Common myeloid progenitor, CD34-positive (primary cell): ENCODE data around the gene GPR162.

Experiments used
- CTCF ChIA-PET: fragments of 350-600 bp; sonication (Branson Sonifier 250); formaldehyde crosslinking; loops from one replicate; lab custom pipeline; 2021; ENCODE audit warnings: antibody characterized with exemption; lab: Charles Lee
- POLR2A ChIA-PET: fragments of 350-600 bp; sonication (Branson Sonifier 250); formaldehyde crosslinking; loops from one replicate; lab custom pipeline; 2021; ENCODE audit warnings: antibody characterized with exemption; lab: Charles Lee
- DNase-seq, 3 donors: peaks; one replicate each; pipeline versions ENCODE4 v3.0.0 to v3.0.0-alpha.2; 2013
- H3K27ac ChIP-seq, 2 experiments: 1 replicate in 1 of 2; 2 replicates in 1 of 2; pipeline ENCODE4 v1.7.0; 2013; ENCODE audit warnings: inconsistent platforms in 2 of 2, low read length in 2 of 2, mild to moderate bottlenecking in 2 of 2, low read depth in 1 of 2, moderate library complexity in 1 of 2; ENCODE audit not compliant: severe bottlenecking in 2 of 2, insufficient read depth in 1 of 2, poor library complexity in 1 of 2
- H3K27me3 ChIP-seq, 5 experiments: replicated peaks in 2 of 5; 1 replicate in 3 of 5; 2 replicates in 2 of 5; pipeline versions ENCODE4 v1.6.1 to v1.7.0; 2013; ENCODE audit warnings: low read length in 4 of 5, mild to moderate bottlenecking in 2 of 5, moderate library complexity in 2 of 5, inconsistent platforms in 1 of 5; ENCODE audit not compliant: insufficient read depth in 5 of 5, control insufficient read depth in 4 of 5
- H3K36me3 ChIP-seq, 4 experiments: 1 replicate in 2 of 4; 2 replicates in 2 of 4; pipeline versions ENCODE4 v1.6.1 to v1.7.0; 2013; ENCODE audit warnings: low read length in 3 of 4, control low read depth in 1 of 4, mild to moderate bottlenecking in 1 of 4; ENCODE audit not compliant: control insufficient read depth in 4 of 4, insufficient read depth in 4 of 4
- H3K4me1 ChIP-seq, 4 experiments: 1 replicate in 3 of 4; 2 replicates in 1 of 4; pipeline versions ENCODE4 v1.6.1 to v1.7.1; 2013; ENCODE audit warnings: low read length in 3 of 4, mild to moderate bottlenecking in 3 of 4, control low read depth in 1 of 4, inconsistent platforms in 1 of 4, moderate library complexity in 1 of 4; ENCODE audit not compliant: control insufficient read depth in 4 of 4, insufficient read depth in 4 of 4; ENCODE audit errors: control extremely low read depth in 1 of 4
- H3K4me3 ChIP-seq, 7 experiments: 1 replicate in 4 of 7; 2 replicates in 3 of 7; pipeline versions ENCODE4 v1.5.1 to v1.7.0; 2013; ENCODE audit warnings: mild to moderate bottlenecking in 7 of 7, low read length in 6 of 7, moderate library complexity in 6 of 7, inconsistent platforms in 2 of 7, low read depth in 2 of 7, control low read depth in 1 of 7; ENCODE audit not compliant: insufficient read depth in 4 of 7, control insufficient read depth in 1 of 7; ENCODE audit errors: extremely low read depth in 1 of 7
- H3K9me3 ChIP-seq, 5 experiments: 1 replicate in 4 of 5; 2 replicates in 1 of 5; pipeline versions ENCODE4 v1.6.1 to v1.7.1; 2013; ENCODE audit warnings: low read length in 4 of 5, mild to moderate bottlenecking in 2 of 5, inconsistent platforms in 1 of 5, low read depth in 1 of 5, moderate library complexity in 1 of 5; ENCODE audit not compliant: control insufficient read depth in 4 of 5, insufficient read depth in 2 of 5; ENCODE audit errors: control extremely low read depth in 1 of 5
- WGBS: methylation state at CpG from one replicate; pipeline ENCODE4 v1.1.5; 2013; ENCODE audit not compliant: insufficient coverage; 5-methylcytosine and 5-hydroxymethylcytosine counted together

The GPR162 gene

GRCh38 chr12:6813363-6813762 is 8.3 kb upstream of the GPR162 start:
- no peak for DNase-seq
- peaks cover 0 to 13% (median 3%) of the 10 kb centered on the region in 4 experiments for H3K4me1 ChIP-seq
- ChIA-PET CTCF (interaction anchor here (0.9 to 10.5 kb wide), 8 partner anchors 13 to 60 kb away, joined by 3 to 97 read pairs (median 4); partner anchors contain the start of genes CDCA3, GPR162, MLF2 and P3H3), POLR2A (interaction anchor here (0.7 kb wide), 1 partner anchor 24 kb away, joined by 3 read pairs; the partner anchor contains the start of gene CD4)
- no peaks in the 10 kb centered on the region for H3K36me3 ChIP-seq
- no peaks in the 10 kb centered on the region for H3K27me3 ChIP-seq
- no CpG with 5 or more reads among the region's 4 CpGs for WGBS
- H3K9me3 ChIP-seq = no peaks in the 10 kb centered on the region
- no peak overlapping the region for H3K4me3 ChIP-seq
- no peak overlapping the region for H3K27ac ChIP-seq

- ChIA-PET POLR2A (interaction anchor here (0.6 kb wide), 1 partner anchor 60 kb away, joined by 5 read pairs; no protein-coding TSS in a partner anchor), CTCF (interaction anchor here (0.6 to 10.5 kb wide), 6 partner anchors 10 to 62 kb away, joined by 3 to 97 read pairs (median 3); partner anchors contain the start of genes GNB3, GPR162 and P3H3)
Observed at GRCh38 chr12:6816598-6816997, 5.0 kb upstream of the GPR162 start.

GRCh38 chr12:6817098-6817497 is 4.5 kb upstream of the GPR162 start:
- ChIA-PET CTCF (interaction anchor here (0.6 to 10.5 kb wide), 6 partner anchors 9 to 62 kb away, joined by 3 to 97 read pairs (median 3); partner anchors contain the start of genes GNB3, GPR162 and P3H3), POLR2A (interaction anchor here (0.6 kb wide), 1 partner anchor 61 kb away, joined by 5 read pairs; no protein-coding TSS in a partner anchor)
- Histone ChIP-seq H3K9me3 (no peaks in the 10 kb centered on the region), H3K27me3 (no peaks in the 10 kb centered on the region), H3K4me1 (peaks cover 0 to 26% (median 17%) of the 10 kb centered on the region in 4 experiments), H3K36me3 (no peaks in the 10 kb centered on the region), H3K27ac (no peak overlapping the region), H3K4me3 (no peak overlapping the region)
- WGBS = 100% methylated on average over 6 of the region's 8 CpGs
- DNase-seq = no peak

More at GRCh38 chr12:6816598-6816997, 5.0 kb upstream of the GPR162 start:
- Histone ChIP-seq H3K4me1 (peaks cover 0 to 23% (median 12%) of the 10 kb centered on the region in 4 experiments), H3K27ac (no peak overlapping the region), H3K36me3 (no peaks in the 10 kb centered on the region), H3K27me3 (no peaks in the 10 kb centered on the region), H3K9me3 (no peaks in the 10 kb centered on the region), H3K4me3 (no peak overlapping the region)
- WGBS = no CpG with 5 or more reads among the region's 3 CpGs
- no peak for DNase-seq

GRCh38 chr12:6817662-6818157 is 3.9 kb upstream of the GPR162 start:
- H3K27ac ChIP-seq = no peak overlapping the region
- DNase-seq = no peak
- no peaks in the 10 kb centered on the region for H3K9me3 ChIP-seq
- H3K4me1 ChIP-seq = peaks cover 0 to 26% (median 19%) of the 10 kb centered on the region in 4 experiments
- CTCF ChIA-PET = interaction anchor here (1.2 to 1.4 kb wide), 4 partner anchors 23 to 63 kb away, joined by 3 to 6 read pairs (median 3); partner anchors contain the start of gene GNB3
- no peak overlapping the region for H3K4me3 ChIP-seq
- no peaks in the 10 kb centered on the region for H3K27me3 ChIP-seq
- POLR2A ChIA-PET = interaction anchor here (1.0 kb wide), 1 partner anchor 15 kb away, joined by 3 read pairs; no protein-coding TSS in a partner anchor
- 93% methylated on average over 14 of the region's 20 CpGs for WGBS
- H3K36me3 ChIP-seq = no peaks in the 10 kb centered on the region

- no peak for DNase-seq
- H3K4me3 ChIP-seq = no peak overlapping the region
- no peaks in the 10 kb centered on the region for H3K9me3 ChIP-seq
- POLR2A ChIA-PET = interaction anchor here (1.0 kb wide), 1 partner anchor 16 kb away, joined by 3 read pairs; no protein-coding TSS in a partner anchor
- no peak overlapping the region for H3K27ac ChIP-seq
- H3K4me1 ChIP-seq = peaks cover 0 to 25% (median 19%) of the 10 kb centered on the region in 4 experiments
- CTCF ChIA-PET = no interaction called here
- no peaks in the 10 kb centered on the region for H3K36me3 ChIP-seq
- no peaks in the 10 kb centered on the region for H3K27me3 ChIP-seq
- 90% methylated on average over 10 of the region's 10 CpGs for whole genome bisulfite sequencing
Observed at GRCh38 chr12:6818222-6818621, 3.4 kb upstream of the GPR162 start.

GRCh38 chr12:6818645-6819044 is 3.0 kb upstream of the GPR162 start:
- H3K27ac ChIP-seq = no peak overlapping the region
- no peaks in the 10 kb centered on the region for H3K36me3 ChIP-seq
- H3K4me3 ChIP-seq = no peak overlapping the region
- ChIA-PET CTCF (no interaction called here), POLR2A (interaction anchor here (1.0 kb wide), 1 partner anchor 16 kb away, joined by 3 read pairs; no protein-coding TSS in a partner anchor)
- 100% methylated on average over 1 of the region's 5 CpGs for WGBS
- DNase-seq = no peak
- no peaks in the 10 kb centered on the region for H3K9me3 ChIP-seq
- no peaks in the 10 kb centered on the region for H3K27me3 ChIP-seq
- peaks cover 0 to 25% (median 19%) of the 10 kb centered on the region in 4 experiments for H3K4me1 ChIP-seq
